Anterior cingulate cortex (tissue), 58 donors: Measurements from ENCODE around the gene GOLIM4.
"Not testable (repeated sequence)": the region's sequence is repeated elsewhere in the genome, so short reads cannot be mapped to it uniquely, and the experiment has no call there.

Experiments used
- DNase-seq, 58 donors: peaks; one replicate each; lab custom pipeline; 2025; lab: John Stamatoyannopoulos, UW

The GOLIM4 gene, protein sequence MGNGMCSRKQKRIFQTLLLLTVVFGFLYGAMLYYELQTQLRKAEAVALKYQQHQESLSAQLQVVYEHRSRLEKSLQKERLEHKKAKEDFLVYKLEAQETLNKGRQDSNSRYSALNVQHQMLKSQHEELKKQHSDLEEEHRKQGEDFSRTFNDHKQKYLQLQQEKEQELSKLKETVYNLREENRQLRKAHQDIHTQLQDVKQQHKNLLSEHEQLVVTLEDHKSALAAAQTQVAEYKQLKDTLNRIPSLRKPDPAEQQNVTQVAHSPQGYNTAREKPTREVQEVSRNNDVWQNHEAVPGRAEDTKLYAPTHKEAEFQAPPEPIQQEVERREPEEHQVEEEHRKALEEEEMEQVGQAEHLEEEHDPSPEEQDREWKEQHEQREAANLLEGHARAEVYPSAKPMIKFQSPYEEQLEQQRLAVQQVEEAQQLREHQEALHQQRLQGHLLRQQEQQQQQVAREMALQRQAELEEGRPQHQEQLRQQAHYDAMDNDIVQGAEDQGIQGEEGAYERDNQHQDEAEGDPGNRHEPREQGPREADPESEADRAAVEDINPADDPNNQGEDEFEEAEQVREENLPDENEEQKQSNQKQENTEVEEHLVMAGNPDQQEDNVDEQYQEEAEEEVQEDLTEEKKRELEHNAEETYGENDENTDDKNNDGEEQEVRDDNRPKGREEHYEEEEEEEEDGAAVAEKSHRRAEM

DNA sequence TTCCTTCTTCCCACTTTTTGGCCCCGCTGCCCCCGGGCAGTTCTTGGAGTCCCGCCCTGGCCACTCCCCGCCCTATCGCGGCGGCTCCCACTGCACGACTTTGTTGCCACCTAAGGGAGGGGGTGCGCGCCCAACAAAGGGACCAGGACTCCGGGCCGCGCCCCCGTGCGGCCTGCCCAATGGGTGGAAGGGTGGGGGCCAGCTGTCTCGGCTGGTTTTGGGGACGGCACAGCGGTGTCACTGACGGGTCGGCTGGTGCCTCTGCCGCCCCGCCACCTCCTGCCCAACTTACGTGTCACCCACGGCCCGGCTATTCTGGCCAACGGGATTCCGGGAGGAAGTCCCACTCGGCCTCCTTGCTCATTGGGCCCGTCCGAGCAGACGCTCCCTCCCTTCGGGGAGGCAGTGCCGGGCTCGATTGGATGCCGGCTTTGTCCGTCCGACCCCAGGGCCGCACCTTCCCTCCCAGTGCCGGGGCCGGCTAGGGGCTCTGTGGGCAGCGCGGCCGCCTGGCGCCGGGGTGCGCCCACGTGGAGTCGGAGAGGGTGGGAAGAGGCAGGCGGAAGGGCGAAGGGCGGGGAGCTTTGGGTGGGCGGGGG, at the start of gene GOLIM4:
Gene GOLIM4 (minus strand): TSS at position 314 of the 599 bp plus-strand sequence. CDS start 639 bp downstream, outside the sequence.
- peak; percentile 57 to 97 (median 92) for DNase-seq

DNA sequence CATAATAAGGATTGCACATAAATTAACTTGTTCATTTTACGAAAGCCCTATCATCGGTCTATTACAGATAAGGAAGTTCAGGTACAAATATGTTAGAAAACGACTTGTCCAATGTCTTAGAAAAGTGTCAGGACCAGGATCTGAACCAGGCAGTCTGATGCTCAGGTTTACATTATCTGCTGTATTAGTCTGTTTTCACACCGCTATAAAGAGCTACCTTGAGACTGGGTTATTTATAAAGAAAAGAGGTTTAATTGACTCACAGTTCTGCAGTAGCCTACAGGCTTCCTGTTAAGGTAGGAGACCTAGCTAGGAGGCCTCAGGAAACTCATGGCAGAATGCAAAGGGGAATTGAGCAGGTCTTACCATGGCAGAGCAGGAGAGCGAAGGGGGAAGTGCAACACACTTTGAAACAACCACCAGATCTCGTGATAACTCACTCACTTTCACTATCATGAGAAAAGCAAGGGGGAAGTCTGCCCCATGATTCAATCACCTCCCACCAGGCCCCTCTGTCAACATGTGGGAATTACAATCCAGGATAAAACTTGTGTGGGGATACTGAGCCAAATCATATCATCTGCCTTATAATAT, 45.8 kb upstream of the GOLIM4 start:
- no peak for DNase-seq

DNA sequence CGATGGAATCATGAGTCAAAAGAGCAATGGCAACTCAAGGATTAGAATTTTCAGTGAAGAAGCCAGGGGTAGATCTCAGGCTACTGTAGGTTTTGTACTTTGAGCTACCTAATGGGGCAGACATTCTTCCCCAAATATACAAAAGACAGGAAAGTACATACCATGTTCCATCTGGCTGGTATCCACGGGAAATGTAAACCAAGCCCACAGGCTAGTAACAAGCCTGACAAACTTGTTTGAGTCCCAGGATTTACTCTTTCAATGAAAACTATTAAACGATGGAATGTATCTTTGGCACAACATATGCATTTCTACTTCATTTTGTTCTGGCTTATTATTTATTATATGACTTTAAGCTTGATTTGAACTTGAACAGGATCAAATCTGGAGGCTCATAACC, 44.2 kb upstream of the GOLIM4 start:
- DNase-seq: no peak

DNA sequence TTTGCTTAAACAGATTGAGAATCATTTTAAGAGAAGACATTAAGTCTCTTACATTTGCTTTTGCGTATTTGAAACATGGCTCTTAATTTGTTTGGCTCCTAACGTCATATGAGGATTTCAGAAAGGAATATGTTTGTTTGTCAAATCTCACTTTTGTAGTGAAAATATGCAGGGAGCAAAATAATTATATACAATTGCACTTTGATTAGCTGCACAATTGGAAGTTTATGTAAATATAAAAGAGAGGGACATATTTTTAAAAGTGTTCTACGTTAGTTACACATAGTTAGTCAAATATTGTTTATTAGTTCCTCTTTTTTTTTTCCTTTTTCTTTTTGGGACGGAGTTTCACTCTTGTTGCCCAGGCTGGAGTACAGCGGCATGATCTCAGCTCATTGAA, 42.7 kb upstream of the GOLIM4 start:
- no peak for DNase-seq

DNA sequence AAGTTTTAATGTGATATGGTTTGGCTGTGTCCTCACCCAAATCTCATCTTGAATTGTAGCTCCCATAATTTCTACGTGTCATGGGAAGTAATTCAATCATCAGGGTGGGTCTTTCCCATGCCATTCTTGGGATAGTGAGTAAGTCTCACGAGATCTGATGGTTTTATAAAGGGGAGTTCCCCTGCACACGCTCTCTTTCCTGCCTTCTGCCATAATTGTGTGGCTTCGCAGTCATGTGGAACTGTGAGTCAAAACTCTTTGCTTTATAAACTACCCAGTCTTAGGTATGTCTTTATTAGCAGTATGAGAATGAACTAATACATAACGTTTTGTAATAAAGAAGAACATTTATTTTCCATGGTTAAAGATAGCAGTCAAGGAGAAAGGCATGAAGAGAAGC, 39.2 kb upstream of the GOLIM4 start:
- DNase-seq: no peak

DNA sequence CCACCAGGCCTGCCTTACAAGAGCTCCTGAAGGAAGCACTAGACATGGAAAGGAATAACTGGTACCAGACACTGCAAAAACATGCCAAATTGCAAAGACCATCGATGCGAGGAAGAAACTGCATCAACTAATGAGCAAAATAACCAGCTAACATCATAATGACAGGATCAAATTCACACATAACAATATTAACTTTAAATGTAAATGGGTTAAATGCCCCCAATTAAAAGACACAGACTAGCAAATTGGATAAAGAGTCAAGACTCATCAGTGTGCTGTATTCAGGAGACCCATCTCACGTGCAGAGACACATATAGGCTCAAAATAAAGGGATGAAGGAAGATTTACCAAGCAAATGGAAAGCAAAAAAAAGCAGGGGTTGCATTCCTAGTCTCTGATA, 34.5 kb upstream of the GOLIM4 start:
- not testable (repeated sequence) for DNase-seq

DNA sequence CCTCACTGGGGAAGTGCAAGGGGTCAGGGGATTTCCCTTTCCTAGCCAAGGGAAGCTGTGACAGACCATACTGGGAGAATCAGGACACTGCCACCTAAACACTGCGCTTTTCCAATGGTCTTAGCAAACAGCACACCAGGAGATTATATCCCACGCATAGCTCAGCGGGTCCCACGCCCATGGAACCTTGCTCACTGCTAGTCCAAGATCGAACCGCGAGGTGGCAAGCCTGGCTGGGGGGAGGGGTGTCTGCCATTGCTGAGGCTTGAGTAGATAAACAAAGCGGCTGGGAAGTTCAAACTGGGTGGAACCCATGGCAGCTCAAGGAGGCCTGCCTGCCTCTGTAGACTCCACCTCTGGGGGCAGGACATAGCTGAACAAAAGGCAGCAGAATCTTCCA, 32.7 kb upstream of the GOLIM4 start:
- not testable (repeated sequence) for DNase-seq

DNA sequence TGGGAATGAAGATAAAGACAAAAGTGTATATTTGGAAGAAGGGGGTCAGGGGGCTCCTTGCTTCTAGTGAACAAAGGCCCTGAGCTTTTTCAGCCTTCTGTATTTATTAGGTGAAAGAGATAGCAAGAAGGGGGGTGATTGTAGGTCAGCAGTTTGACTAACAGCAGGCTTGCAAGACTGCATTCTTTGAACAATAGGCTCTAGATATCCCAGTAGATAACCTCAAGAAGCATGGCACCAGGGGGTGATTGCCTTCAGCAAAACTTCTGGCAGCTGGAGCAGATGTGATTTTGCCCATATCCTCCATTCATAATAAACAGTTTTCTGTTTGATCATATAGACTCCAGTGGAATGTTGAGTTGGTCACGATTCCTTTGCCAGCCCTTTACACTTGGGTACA, 31.7 kb upstream of the GOLIM4 start:
- no peak for DNase-seq

DNA sequence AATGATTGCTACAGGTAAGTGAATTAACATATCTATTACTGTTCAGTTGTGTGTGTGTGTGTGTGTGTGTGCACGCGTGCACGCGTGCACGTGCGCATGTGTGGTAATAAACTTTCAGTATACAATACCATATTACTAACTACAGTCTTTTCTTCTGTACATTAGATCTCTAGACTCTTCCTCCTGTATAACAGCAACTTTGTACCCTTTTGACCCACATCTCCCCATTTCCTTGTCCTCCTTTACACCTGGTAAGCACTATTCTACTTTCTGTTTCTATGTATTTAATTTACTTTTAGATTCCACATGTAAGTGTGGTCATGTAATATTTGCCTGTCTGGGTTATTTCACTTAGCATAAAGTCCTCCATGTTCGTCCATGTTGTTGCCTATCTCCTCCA, 29.1 kb upstream of the GOLIM4 start:
- no peak for DNase-seq

DNA sequence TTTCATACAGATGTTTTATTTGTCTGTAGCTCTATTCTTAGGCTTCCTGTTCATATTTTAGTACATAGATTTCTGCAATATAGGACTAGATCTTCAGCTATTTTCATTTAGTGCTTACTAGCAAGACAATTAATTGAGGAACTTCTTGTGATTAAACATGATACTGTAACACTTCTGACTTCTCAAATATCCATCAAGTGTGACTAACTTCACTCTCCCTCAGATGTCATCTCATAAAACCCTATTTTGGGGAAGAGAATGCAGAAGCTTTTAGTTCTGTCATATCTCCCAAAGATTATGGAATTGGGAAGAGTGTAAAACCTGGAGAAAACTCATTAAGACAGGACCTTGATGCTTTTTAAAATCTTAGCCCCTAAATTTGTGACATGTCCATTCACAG, 28.6 kb upstream of the GOLIM4 start:
- DNase-seq: no peak

DNA sequence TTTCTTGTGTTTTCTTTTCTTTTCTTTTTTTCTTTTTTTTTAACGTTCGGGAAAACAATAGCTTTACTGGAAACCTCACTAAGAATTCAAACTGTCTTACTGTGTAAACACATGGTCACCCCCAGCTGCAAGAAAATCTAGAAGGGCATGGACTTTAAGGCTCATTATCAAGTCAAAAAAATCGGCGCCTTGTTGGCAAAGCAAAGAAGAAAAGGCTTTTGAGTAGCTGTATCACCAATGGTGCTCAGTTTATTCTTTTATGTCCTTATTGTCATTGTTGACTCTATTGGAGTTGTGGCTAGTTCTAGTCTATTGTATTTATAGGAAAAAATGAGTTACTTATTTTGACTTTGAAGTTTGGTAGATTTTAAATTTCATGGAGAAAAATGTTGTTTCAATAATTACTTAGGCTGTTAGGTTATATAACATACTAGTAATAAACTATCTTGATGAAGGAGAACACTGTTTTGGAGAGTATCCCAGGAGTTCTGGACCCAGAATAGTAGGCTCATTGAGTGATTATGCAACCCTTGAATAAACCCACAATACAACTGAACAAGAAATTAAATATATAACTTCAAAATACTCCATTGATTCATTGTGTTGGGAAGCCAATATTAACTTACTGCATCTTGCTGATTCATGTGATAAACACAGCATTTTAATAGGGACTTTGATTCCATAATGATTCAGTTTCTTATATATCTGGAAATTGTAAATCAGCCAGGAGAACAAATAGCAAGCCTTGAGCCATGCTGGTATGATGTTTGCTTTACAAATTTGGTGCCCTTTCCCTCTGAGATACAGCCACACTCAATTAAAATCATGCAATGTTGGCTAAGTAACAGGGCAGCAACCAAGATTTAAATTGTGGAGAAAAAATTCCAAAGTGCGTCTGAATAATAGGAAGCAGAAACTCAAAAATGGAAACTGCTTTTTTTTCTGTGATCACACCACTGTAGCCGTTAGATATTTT, 27.8 kb upstream of the GOLIM4 start:
- DNase-seq: peak in 2 of 58 donors; percentile 20 to 51

DNA sequence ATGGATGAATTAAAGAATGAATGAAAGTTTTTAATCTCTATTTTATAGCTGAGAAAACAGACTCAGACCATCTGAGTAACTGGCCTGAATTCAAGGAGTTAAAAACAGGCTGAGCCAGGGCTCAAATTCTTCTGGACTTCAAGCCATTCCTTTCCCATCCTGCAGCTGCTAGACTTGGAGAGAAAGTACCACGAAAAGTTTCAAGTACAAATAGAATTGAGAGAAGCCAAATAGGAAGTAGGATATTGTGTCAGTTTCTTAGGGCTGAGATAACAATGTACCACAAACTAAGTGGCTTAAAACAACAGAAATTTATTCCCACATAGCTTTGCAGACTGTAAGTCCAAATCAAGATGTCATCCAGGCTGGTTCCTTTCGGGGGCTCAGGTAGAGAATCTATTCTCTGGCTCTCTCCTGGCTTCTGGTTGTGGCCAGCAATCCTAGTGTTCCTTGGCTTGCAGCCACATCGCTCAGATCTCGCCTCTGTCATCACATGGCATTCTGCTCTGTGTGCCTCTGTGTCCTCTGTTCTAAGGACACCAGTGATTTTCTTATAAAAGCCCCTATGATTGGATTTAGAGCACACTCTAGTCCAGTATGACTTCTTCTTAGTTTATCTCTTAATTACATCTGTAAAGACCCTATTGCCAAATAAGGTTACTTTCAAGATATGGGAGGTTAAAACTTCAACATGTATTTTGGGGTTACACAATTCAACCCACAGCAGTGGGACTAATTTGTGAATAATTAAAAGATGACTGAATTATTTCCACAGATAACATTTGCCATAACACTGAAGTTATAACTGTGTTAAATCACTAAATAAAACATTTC, 25.7 kb upstream of the GOLIM4 start:
- peak in 1 of 58 donors; percentile 4 for DNase-seq

DNA sequence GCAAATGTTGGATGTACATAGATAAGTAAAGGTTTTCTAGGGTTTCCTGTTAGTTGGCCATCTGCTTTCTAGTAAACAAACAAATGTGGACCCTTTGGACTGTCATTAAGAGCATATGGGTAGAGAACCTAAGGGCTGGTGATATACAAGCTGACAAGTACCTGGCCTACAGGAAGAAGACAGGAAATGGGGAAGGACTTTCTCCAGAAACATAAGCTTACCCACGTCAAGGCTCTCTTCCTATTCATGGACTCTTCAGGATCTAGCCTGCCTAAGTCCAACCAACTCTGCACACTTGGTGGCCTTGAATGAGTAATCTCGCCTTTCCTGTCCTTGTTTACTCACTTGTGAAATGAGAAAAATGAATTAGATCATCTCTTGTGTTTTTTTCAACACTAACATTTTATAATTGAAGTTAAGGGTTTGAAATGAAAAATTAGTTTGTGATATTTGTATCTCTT, 22.2 kb upstream of the GOLIM4 start:
- DNase-seq: no peak

DNA sequence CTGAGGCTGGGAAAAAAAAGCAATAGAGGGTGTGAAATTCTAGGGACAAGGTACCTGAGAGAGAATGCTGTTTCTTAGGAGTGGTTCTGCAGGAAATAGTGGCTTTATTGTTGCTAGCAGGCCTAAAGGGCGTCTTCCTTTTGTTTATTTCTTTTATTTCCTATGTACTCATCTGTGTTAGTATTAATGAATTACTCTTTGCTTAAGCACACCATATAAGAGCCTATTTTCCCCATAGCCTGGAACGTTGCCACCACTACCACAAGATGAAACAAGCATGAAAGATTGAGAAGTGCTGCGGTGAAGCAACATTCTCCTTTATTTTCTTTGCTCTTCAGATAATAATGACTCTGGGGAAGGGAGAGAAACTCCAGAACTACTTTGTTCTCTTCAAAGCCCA, 21.3 kb upstream of the GOLIM4 start:
- no peak for DNase-seq

DNA sequence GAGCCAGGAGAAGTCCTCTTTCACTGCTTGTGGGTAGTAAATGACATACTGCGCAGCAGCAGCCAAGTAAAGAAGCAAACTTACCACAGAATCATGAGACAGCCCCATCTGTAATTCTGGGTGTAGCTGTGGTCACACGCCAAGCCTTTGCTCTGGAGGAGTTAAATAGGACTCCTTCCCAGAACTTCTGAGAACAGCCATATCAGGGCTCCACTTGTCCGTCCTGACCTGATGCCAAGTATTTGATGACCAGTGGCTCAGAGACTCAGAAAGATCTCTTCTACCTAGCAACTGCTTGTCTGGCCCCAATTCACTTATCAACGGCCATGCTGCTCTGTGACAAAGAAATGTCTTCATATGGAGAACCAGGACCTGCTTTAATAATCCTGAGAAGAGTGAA, 20.6 kb upstream of the GOLIM4 start:
- peak in 3 of 58 donors; percentile 1 to 21 (median 16) for DNase-seq

DNA sequence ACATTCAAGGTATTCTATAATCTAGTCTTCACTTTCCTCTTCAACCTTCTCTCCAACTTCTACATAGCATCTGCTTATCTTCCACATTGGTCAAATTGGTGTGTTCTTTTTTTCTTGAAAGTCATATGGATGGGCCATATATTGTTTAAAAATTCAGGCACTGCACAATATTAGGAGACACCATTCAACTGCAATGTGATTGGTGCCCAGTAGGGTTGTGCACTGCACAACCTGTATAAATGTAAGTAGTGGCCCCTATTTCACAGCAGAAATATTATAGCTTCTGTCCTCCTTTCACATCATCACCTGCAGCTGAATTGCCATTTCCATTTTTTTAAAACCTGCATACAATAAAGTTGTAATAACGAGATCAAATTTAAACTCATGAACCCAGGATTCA, 18.1 kb upstream of the GOLIM4 start:
- no peak for DNase-seq

DNA sequence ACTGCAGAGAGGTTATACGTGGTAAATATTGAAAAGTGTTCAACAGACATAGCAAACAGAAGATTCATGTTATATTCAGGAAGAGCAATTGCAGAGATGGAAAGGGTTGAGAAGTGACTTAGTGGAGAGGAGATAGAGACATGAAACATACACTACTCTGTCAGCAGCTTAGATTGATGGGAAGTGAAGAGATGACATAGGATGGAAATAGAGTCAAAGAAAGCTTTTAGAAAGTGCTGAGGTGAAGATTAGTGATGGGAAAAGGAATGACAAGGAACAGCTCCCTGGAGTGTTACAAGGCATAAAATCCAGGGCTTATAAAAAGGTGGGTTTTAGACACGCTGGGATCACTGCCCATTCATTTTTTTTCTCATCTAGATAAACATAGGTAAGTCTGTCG, 17.2 kb upstream of the GOLIM4 start:
- DNase-seq: no peak

DNA sequence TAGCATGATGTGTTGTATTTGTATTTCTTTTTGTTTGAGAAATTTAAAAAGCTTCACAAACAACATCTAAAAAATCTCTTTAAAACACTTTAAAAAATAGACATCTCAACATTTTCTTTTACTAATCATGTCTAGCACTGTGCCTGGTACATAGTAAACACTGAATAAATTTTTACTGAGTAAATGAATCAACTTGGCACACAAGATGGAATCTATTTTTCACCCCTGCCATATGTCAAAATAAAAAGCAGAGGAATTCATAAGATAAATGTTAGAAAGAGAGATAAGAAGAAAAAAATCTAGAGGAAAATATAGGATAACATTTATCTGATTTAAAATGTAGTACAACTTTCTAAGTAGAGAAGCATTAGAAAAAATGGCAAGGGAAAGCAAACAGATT, 8.6 kb upstream of the GOLIM4 start:
- DNase-seq: no peak
